ENCODE data around the gene CXorf66.
"Not testable (repeated sequence)": the region's sequence is repeated elsewhere in the genome, so short reads cannot be mapped to it uniquely, and the experiment has no call there.

The CXorf66 gene

DNA sequence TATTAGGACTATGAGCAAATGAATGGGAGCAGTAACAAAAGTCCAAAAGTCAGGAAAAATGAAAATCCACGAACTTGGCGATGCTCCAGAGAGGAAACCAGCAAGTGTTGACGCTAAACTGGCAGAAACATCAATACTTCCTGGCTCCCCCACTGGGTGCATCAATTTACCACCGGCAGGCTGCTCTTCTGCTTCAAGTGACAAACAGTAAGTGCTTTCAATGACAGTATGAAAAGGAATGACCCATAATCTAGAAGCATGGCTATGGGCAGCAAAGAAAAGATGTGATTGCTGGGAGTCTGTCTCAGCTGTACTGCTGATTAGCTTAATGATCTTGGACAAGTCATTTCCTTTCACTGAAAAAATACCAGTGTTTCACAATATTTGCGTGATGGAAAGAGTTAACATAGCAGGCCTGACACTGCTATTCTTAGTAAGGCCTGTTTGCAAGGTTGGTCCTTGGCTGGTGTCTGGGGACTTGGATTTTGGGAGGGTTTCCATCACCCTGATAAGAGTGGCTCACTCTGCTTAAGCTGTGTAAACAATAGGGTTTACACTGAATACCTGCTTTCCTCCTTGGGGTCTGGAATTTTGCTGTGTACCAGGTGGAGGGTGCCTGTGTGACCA, 41.1 kb downstream of the CXorf66 start:
- peak; percentile 0 to 20 (median 17) for DNase-seq

DNA sequence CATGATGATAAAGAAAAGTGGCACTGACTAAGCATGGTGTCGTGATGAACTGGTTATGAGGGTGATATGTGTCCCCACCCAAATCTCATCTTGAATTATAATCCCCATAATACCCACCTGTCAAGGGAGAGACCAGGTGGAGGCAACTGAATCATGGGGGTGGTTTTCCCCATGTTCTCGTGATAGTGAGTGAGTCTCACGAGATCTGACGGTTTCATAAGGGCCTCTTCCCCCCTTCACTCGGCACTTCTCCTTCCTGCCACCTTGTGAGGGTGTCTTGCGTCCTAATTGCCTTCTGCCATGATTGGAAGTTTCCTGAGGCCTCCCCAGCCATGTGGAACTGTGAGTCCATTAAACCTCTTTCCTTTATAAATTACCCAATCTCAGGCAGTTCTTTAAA, 44.2 kb downstream of the CXorf66 start:
- not testable (repeated sequence) for DNase-seq

DNA sequence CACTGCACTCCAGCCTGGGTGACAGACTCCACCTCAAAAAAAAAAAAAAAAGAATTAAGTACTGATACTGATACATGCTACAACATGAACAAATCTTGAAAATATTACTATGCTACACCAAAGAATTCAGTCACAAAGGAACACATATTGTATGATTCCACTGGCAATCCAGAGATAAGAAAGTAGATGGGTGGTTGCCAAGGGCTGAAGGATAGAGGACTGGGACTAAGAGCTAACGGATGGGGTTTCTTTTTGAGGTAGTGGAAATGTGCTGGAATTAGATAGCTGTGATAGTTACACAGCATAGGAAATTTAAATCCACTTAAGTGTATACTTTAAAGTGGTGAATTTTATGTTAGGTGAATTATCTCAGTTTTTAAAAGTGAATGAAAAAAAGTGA, 45.0 kb downstream of the CXorf66 start:
- no peak for DNase-seq

DNA sequence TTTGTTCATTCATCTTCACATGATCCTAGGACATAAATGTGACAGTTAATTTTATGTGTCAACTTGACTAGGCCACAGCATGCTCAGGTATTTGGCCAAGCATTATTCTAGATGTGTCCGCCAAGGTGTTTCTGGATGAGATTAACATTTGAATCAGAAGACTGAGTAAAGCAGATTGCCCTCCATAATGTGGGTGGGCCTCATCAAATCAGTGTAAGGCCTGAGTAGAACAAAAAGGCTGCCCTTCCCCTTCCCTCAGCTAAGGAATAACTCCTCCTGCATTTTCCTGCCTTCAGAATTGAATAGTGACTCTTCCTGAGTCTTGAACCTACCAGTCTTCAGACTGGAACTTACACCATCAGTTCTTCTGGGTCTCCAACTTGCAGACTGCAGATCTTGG, 50.9 kb downstream of the CXorf66 start:
- no peak for DNase-seq

DNA sequence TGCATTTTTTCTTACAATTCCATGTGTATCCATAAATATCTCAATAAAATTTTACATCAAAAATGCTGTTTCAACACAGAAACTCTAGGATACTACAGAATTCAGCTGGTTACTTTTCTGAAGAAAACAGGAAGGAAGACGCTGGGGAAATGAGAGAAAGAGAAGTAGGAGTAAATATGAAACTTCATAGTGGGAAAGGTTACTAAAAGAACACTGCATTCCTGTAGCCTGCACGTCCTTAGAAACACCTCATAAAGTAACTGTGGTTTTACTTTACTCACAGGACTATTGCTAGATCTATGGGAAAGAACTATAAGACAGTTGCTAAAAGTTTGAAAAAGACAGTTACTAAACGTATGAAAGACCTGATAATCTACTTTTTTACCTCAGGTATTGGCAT, 55.6 kb downstream of the CXorf66 start:
- peak in 2 of 3 donors; percentile 3 to 40 for DNase-seq

DNA sequence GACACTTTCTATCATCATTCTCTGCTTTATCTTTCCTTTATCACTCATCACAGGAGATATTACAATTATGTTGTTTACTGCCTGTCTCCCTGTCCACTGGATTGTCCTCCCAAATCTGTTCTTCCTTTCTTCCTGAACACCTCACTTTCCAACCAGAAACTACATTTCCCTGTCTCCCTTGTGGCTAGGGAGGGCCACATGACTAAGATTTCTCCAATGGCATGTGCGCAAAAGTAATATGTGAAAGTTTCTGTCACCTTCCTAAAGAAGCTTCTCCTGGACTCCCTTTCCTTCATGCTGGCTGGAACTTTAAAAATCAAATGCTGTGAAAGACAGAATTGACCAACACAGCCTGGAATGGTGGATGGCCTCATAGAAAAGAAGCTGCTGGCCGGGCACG, 58.2 kb downstream of the CXorf66 start:
- DNase-seq, result no peak

DNA sequence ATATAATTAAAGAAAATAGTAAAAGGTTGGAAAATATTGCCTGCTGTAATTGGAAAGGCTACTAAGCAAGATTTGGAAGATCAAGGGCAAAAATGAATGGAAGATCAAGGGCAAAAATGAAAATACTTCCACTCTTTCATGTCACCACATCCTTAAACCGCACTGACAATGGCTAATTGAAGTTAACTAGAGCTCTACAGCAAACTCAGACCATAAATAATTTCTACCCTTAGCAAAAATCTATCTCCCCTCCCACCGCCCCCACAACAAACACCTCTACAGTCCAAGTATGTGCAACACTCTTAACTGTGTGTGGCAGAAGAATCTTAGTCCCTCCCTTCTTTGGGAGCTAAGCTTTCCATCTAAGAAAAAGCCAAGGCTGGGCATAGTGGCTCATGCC, 59.6 kb downstream of the CXorf66 start:
- DNase-seq, result no peak

Measured in suppressor macrophage treated with lipopolysaccharide for 1 hour (primary cell).